Right lobe of liver (tissue), 6 donors: ENCODE data around the gene SPATA31C2. TPM values are rescaled to one million over a fixed set of nuclear protein-coding genes. Genes with fewer than 3 reads are reported as not detected.

Experiments
- ATAC-seq, 4 donors: fragments of 200-7000 bp; cut with Tn5 transposase; one replicate each; pipeline ENCODE4 v1.9.1; 2020; ENCODE audit warnings: mild to moderate bottlenecking in 4 of 4, moderate library complexity in 4 of 4
- DNase-seq, 3 donors: peaks; one replicate each; pipeline ENCODE4 v3.0.0-alpha.2; 2020
- H3K27ac ChIP-seq, 3 donors: fragments of 200-600 bp; one replicate each; pipeline ENCODE4 v1.8.0; 2022
- H3K27me3 ChIP-seq, 2 donors: fragments of 200-600 bp; one replicate each; pipeline ENCODE4 v1.8.0; 2022
- H3K36me3 ChIP-seq, 4 donors: fragments of 200-600 bp; sonication (generic) in 1 of 4; one replicate each; pipeline versions ENCODE4 v1.5.1 to v1.8.0; 2017 to 2022; ENCODE audit warnings: control low read depth in 1 of 4
- H3K4me1 ChIP-seq, 4 donors: fragments of 200-600 bp; sonication (generic) in 1 of 4; one replicate each; pipeline versions ENCODE4 v1.5.1 to v1.8.0; 2017 to 2022; ENCODE audit warnings: control low read depth in 1 of 4
- H3K4me3 ChIP-seq, 3 donors: fragments of 200-600 bp; one replicate each; pipeline ENCODE4 v1.8.0; 2022
- H3K9me3 ChIP-seq, 4 donors: fragments of 200-600 bp; sonication (generic) in 1 of 4; one replicate each; pipeline versions ENCODE4 v1.5.1 to v1.8.0; 2017 to 2022; ENCODE audit warnings: control low read depth in 1 of 4
- POLR2A ChIP-seq: fragments of 450-650 bp; IDR thresholded peaks from one replicate; pipeline ENCODE4 v1.6.1; 2017; ENCODE audit warnings: antibody characterized with exemption, mild to moderate bottlenecking
- WGBS: methylation state at CpG from one replicate; pipeline ENCODE4 v1.1.6; 2018; ENCODE audit warnings: low coverage, low lambda C conversion rate; ENCODE audit not compliant: insufficient coverage; ENCODE audit errors: missing lambda C conversion rate; 5-methylcytosine and 5-hydroxymethylcytosine counted together
- intact Hi-C, 2 donors: fragments of 100-400 bp; cut with DNase I; formaldehyde crosslinking; loops; one replicate each; pipeline versions ENCODE4 v1.11.2 to v1.14.1; 2022
- total RNA-seq, 6 experiments: library from RNA; depleted of rRNA in 2 of 6; stranded (reverse); fragments of >200 nt in 2 of 6; fragmentation: NEBNext Ultra II Directional in 3 of 6; extraction: Animal tissue kit (Norgen Biotek cat#: 25700) in 3 of 6; gene quantifications; one replicate each; pipeline versions ENCODE4 v1.1.0 to v1.2.4, GENCODE V29; 2016 to 2023
- TF ChIP-seq, protein P1 (sequence below), 4 donors: fragments of 200-600 bp in 3 of 4; fragments of 450-650 bp in 1 of 4; IDR thresholded peaks; one replicate each; pipeline versions ENCODE4 v1.5.1 to v1.8.0; 2016 to 2022; ENCODE audit warnings: antibody characterized with exemption in 4 of 4, mild to moderate bottlenecking in 2 of 4
- donor health status: DM: no; HTN: yes; CAD: no.
- donor health status: DM: no; HTN: no; CAD: no.
- donor health status: DM: no; HTN: no; CAD: no.
- donor health status: DM: no; HTN: yes; CAD: no.
- donor health status: DM: no; HTN: yes; CAD: no.

Gene SPATA31C2
- total RNA-seq, 6 experiments from 2014 or later = not detected

DNA sequence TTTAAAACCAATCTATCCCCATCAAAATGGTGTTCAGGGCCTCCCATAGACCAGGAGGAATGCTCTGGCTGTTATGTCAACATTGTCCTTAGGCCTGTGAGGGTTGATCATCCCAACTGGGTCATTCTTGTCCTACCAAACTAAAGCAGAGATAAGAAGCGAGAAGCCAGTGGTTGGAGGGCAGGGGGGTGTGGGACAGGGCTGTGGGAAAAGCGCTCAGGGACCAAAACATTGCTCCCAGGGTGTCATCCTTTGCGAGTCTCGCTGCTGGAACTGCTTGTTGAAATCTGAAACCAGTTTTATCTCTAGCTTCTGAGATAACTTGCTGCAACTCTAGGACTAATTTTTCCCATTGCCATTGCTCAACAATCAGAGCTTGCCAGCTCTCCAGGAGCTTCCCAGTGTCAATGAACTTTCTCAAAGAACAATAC lies 48.1 kb downstream of the SPATA31C2 start:
- DNase-seq = peak; percentile 31 to 67 (median 60)
- H3K27me3 ChIP-seq = no peaks in the 10 kb centered on the region
- no peaks in the 10 kb centered on the region for H3K9me3 ChIP-seq
- peak overlapping the region in 2 of 3 donors; percentile 6 to 73 for H3K27ac ChIP-seq
- peaks cover 0 to 21% (median 4%) of the 10 kb centered on the region in 4 donors for H3K4me1 ChIP-seq
- intact Hi-C loops = no loop called here
- peak; percentile 76 to 90 (median 84) for ATAC-seq
- no peak for TF ChIP-seq POLR2A
- TF ChIP-seq, protein P1, sequence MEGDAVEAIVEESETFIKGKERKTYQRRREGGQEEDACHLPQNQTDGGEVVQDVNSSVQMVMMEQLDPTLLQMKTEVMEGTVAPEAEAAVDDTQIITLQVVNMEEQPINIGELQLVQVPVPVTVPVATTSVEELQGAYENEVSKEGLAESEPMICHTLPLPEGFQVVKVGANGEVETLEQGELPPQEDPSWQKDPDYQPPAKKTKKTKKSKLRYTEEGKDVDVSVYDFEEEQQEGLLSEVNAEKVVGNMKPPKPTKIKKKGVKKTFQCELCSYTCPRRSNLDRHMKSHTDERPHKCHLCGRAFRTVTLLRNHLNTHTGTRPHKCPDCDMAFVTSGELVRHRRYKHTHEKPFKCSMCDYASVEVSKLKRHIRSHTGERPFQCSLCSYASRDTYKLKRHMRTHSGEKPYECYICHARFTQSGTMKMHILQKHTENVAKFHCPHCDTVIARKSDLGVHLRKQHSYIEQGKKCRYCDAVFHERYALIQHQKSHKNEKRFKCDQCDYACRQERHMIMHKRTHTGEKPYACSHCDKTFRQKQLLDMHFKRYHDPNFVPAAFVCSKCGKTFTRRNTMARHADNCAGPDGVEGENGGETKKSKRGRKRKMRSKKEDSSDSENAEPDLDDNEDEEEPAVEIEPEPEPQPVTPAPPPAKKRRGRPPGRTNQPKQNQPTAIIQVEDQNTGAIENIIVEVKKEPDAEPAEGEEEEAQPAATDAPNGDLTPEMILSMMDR (IDR thresholded peaks at IDR 0.05) = no peak
- no peak overlapping the region for H3K4me3 ChIP-seq
- H3K36me3 ChIP-seq = no peaks in the 10 kb centered on the region
- WGBS = 27% methylated on average over 4 of the region's 4 CpGs

DNA sequence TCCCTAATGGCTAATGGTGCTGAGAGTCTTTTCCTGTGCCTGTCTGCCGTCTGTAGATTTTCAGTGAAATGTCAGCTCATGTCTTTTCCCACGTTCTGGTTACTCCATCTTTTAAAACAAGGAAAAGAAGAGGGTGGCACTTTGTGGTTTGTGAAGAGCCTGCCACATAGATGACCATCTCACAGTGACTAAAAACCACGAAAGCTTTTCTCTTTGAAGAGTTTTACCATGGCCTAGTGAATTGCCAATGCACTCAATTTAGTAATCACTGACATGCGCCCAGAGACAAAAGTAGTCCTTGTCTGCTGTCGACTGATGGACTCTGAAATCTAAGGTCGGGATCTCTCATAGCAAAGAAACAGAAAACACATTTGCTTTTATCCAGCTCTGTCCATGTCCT lies 50.4 kb downstream of the SPATA31C2 start:
- H3K27me3 ChIP-seq = no peaks in the 10 kb centered on the region
- DNase-seq (no peak), ATAC-seq (no peak)
- H3K27ac ChIP-seq = no peak overlapping the region
- no peak overlapping the region for H3K4me3 ChIP-seq
- TF ChIP-seq POLR2A = no peak
- TF ChIP-seq, protein P1 (IDR thresholded peaks at IDR 0.05) = no peak
- H3K9me3 ChIP-seq = no peaks in the 10 kb centered on the region
- no peaks in the 10 kb centered on the region for H3K36me3 ChIP-seq
- intact Hi-C loops = no loop called here
- 58% methylated on average over 6 of the region's 6 CpGs for WGBS
- peaks cover 0 to 18% (median 4%) of the 10 kb centered on the region in 4 donors for H3K4me1 ChIP-seq

- WGBS = 85% methylated on average over 5 of the region's 5 CpGs
- TF ChIP-seq, protein P1 (IDR thresholded peaks at IDR 0.05) = no peak
- TF ChIP-seq POLR2A = no peak
- H3K4me3 ChIP-seq = no peak overlapping the region
These were observed 52.8 kb downstream of the SPATA31C2 start for GRCh38 chr9:88085476-88085875.

DNA sequence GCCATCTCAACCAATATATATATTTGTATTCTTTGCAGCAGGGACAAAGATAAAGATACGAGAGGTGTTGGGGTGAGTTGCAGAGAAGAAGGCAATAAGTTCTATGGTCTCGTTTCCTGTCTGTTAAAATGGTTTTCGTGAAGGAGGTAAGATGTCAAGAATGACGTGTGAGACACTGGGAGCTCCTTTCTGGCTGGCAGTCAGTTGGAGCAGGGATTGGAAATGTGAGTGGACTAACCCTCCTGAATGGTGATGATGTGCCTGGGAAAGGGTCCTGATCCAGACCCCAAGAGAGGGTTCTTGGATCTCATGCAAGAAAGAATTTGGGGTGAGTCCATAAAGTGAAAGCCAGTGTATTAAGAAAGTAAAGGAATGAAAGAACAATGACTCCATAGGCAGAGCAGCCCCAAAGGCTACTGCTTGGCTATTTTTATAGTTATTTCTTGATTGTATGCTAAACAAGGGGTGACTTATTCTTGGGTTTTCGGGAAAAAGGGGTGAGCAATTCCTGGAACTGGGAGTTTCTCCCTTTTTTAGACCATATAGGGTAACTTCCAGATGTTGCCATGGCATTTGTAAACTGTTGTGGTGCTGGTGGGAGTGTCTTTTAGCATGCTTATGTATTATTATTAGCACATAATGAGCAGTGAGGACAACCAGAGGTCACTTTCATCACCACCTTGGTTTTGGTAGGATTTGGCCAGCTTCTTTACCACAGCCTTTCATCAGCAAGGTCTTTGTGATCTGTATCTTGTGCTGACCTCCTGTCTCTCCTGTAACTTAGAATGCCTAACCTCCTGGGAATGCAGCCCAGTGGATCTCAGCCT lies 53.7 kb downstream of the SPATA31C2 start:
- Histone ChIP-seq H3K4me3 (no peak overlapping the region), H3K36me3 (no peaks in the 10 kb centered on the region), H3K27me3 (no peaks in the 10 kb centered on the region), H3K27ac (no peak overlapping the region), H3K4me1 (peaks cover 0 to 3% (median under 1%) of the 10 kb centered on the region in 4 donors), H3K9me3 (no peaks in the 10 kb centered on the region)
- ATAC-seq = no peak
- 67% methylated on average over 5 of the region's 5 CpGs for WGBS
- no peak for DNase-seq
- intact Hi-C loops = no loop called here
- TF ChIP-seq, protein P1 (IDR thresholded peaks at IDR 0.05) = no peak
- TF ChIP-seq POLR2A = no peak

More at GRCh38 chr9:88085476-88085875, 52.8 kb downstream of the SPATA31C2 start:
- Histone ChIP-seq H3K27ac (no peak overlapping the region), H3K4me1 (peaks cover 0 to 11% (median 4%) of the 10 kb centered on the region in 4 donors), H3K9me3 (no peaks in the 10 kb centered on the region), H3K27me3 (no peaks in the 10 kb centered on the region), H3K36me3 (no peaks in the 10 kb centered on the region)
- no peak for ATAC-seq
- intact Hi-C loops = no loop called here
- no peak for DNase-seq

Other genes starting within 250 kb of the SPATA31C2 start
- gene SPATA31C1, start 220.5 kb downstream of the SPATA31C2 start, total RNA-seq = not detected
- gene CDK20, start 163.9 kb downstream of the SPATA31C2 start, total RNA-seq = 1 to 10 TPM; 1.6 to 3.7 (median 2.3) TPM
- 10 to 100 TPM; 15.7 to 21.2 (median 18.7) TPM for gene SPIN1, start 250.0 kb upstream of the SPATA31C2 start, total RNA-seq